Fibroblast of lung (primary cell): ENCODE results near the gene GRIA1. TPM values are rescaled to one million over a fixed set of nuclear protein-coding genes. Genes with fewer than 3 reads are reported as not detected.

Source experiments
- DNase-seq, 2 donors: peaks; one replicate each; pipeline versions ENCODE4 v3.0.0 to v3.0.0-alpha.2; 2010; ENCODE audit warnings: low read depth in 2 of 2
- H2AFZ ChIP-seq: 2 replicates; pipeline ENCODE4 v1.5.1; 2012; ENCODE audit warnings: low read length, control low read depth, inconsistent platforms
- H3K27ac ChIP-seq: 2 replicates; pipeline ENCODE4 v1.5.1; 2011; ENCODE audit warnings: low read length, control low read depth; ENCODE audit not compliant: insufficient read depth
- H3K27me3 ChIP-seq: 2 replicates; pipeline ENCODE4 v1.5.1; 2011; ENCODE audit warnings: mild to moderate bottlenecking, low read length; ENCODE audit not compliant: control insufficient read depth, insufficient read depth
- H3K36me3 ChIP-seq: 2 replicates; pipeline ENCODE4 v1.5.1; 2011; ENCODE audit warnings: low read length; ENCODE audit not compliant: control insufficient read depth, insufficient read depth
- H3K4me1 ChIP-seq: 2 replicates; pipeline ENCODE4 v1.5.1; 2011; ENCODE audit warnings: low read length; ENCODE audit not compliant: control insufficient read depth, insufficient read depth; ENCODE audit errors: extremely low read depth
- H3K4me2 ChIP-seq: 2 replicates; pipeline ENCODE4 v1.5.1; 2011; ENCODE audit warnings: low read length, control low read depth; ENCODE audit not compliant: insufficient read depth; ENCODE audit errors: extremely low read depth
- H3K4me3 ChIP-seq, 4 experiments: fragments of 200-600 bp in 1 of 4; sonication (generic) in 1 of 4; replicated peaks in 1 of 4; 2 replicates each; pipeline ENCODE4 v1.5.1; 2011 to 2016; ENCODE audit warnings: low read length in 4 of 4, low read depth in 3 of 4, mild to moderate bottlenecking in 3 of 4, control low read depth in 2 of 4, inconsistent platforms in 1 of 4, mixed read lengths in 1 of 4; ENCODE audit not compliant: insufficient read depth in 1 of 4; ENCODE audit errors: control extremely low read depth in 1 of 4
- H3K79me2 ChIP-seq: 2 replicates; pipeline ENCODE4 v1.5.1; 2012; ENCODE audit warnings: mild to moderate bottlenecking, low read length, inconsistent platforms; ENCODE audit not compliant: control insufficient read depth, insufficient read depth
- H3K9ac ChIP-seq: 2 replicates; pipeline ENCODE4 v1.5.1; 2011; ENCODE audit warnings: mild to moderate bottlenecking, low read length, control low read depth; ENCODE audit not compliant: insufficient read depth
- H3K9me3 ChIP-seq: 2 replicates; pipeline ENCODE4 v1.5.1; 2012; ENCODE audit warnings: low read depth, low read length; ENCODE audit not compliant: control insufficient read depth, insufficient read depth
- H4K20me1 ChIP-seq: 2 replicates; pipeline ENCODE4 v1.5.1; 2011; ENCODE audit warnings: low read length; ENCODE audit not compliant: control insufficient read depth, insufficient read depth; ENCODE audit errors: extremely low read depth
- EZH2 ChIP-seq: IDR thresholded peaks from 2 replicates; pipeline ENCODE4 v1.5.1; 2012; ENCODE audit warnings: low read length, control low read depth, mild to moderate bottlenecking; ENCODE audit errors: missing control alignments
- polyA plus RNA-seq, 2 donors: library from polyadenylated mRNA; depleted of rRNA in 1 of 2; stranded (reverse) in 1 of 2; unstranded in 1 of 2; fragments of >200 nt; gene quantifications; 2 replicates each; pipeline ENCODE4 v1.2.1, GENCODE V29; 2011 to 2012; ENCODE audit warnings: missing spikeins in 1 of 2
- total RNA-seq: library from RNA; depleted of rRNA; stranded (reverse); fragments of >200 nt; gene quantifications from 2 replicates; pipeline ENCODE4 v1.2.1, GENCODE V29; 2014
- TF ChIP-seq, protein P1 (sequence below), 2 donors: IDR thresholded peaks in 1 of 2; conservative IDR thresholded peaks in 1 of 2; 1 replicate in 1 of 2; 2 replicates in 1 of 2; pipeline ENCODE4 v1.5.1; 2011 to 2012; ENCODE audit warnings: low read length in 2 of 2, control low read depth in 1 of 2, inconsistent platforms in 1 of 2, low read depth in 1 of 2, mild to moderate bottlenecking in 1 of 2

The GRIA1 gene
- total and polyA plus RNA-seq, 2 donors (not counting 1 experiment from before 2014, with no cell fraction given), result 2.0 to 4.5 TPM

GRCh38 chr5:153555420-153556114 lies 65.1 kb downstream of the GRIA1 start:
- Histone ChIP-seq H3K9me3 (no peaks in the 10 kb centered on the region), H3K4me2 (peak overlapping the region; percentile 4), H3K27ac (no peak overlapping the region), H3K9ac (no peak overlapping the region), H3K4me3 (no peak overlapping the region), H3K79me2 (no peaks in the 10 kb centered on the region), H4K20me1 (no peaks in the 10 kb centered on the region), H2AFZ (peak overlapping the region; percentile 27), H3K4me1 (peaks cover 11% of the 10 kb centered on the region), H3K27me3 (no peaks in the 10 kb centered on the region), H3K36me3 (no peaks in the 10 kb centered on the region)
- TF ChIP-seq, protein P1, sequence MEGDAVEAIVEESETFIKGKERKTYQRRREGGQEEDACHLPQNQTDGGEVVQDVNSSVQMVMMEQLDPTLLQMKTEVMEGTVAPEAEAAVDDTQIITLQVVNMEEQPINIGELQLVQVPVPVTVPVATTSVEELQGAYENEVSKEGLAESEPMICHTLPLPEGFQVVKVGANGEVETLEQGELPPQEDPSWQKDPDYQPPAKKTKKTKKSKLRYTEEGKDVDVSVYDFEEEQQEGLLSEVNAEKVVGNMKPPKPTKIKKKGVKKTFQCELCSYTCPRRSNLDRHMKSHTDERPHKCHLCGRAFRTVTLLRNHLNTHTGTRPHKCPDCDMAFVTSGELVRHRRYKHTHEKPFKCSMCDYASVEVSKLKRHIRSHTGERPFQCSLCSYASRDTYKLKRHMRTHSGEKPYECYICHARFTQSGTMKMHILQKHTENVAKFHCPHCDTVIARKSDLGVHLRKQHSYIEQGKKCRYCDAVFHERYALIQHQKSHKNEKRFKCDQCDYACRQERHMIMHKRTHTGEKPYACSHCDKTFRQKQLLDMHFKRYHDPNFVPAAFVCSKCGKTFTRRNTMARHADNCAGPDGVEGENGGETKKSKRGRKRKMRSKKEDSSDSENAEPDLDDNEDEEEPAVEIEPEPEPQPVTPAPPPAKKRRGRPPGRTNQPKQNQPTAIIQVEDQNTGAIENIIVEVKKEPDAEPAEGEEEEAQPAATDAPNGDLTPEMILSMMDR (conservative IDR thresholded peaks at IDR 0.05 in 1 of 2, IDR thresholded peaks at IDR 0.05 in 1 of 2; ENCODE audit: low read depth in 1 of 2, low read length in 2 of 2), result no peak
- no peak for TF ChIP-seq EZH2
- peak in 1 of 2 donors; percentile 18 for DNase-seq

DNA sequence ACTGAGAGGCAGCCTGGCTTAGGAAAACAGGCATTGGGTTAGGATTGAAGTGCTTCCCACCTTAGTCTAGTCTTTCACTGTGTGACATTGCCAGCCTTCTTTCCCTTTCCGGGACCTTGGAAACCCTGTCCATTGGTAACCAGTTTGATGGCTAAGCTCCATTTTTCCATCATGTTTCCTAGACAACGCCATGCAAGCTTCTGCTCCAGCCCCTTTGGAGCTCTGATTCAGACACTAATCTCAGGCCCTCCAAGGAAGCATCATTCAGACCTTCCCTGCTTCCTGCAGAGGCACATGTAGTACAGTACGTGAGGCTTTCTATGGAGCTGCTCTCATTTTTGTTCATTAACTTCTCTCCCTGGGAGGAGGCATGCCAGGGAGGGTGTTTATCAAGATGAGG lies 68.5 kb downstream of the GRIA1 start:
- Histone ChIP-seq H3K36me3 (no peaks in the 10 kb centered on the region), H3K79me2 (no peaks in the 10 kb centered on the region), H3K4me3 (no peak overlapping the region), H3K4me2 (no peak overlapping the region), H4K20me1 (no peaks in the 10 kb centered on the region), H3K9ac (no peak overlapping the region), H3K9me3 (no peaks in the 10 kb centered on the region), H3K27me3 (no peaks in the 10 kb centered on the region), H3K4me1 (peaks cover 6% of the 10 kb centered on the region), H3K27ac (no peak overlapping the region), H2AFZ (no peak overlapping the region)
- DNase-seq, result no peak
- TF ChIP-seq, protein P1 (conservative IDR thresholded peaks at IDR 0.05 in 1 of 2, IDR thresholded peaks at IDR 0.05 in 1 of 2; ENCODE audit: low read depth in 1 of 2, low read length in 2 of 2), result no peak
- no peak for TF ChIP-seq EZH2

DNA sequence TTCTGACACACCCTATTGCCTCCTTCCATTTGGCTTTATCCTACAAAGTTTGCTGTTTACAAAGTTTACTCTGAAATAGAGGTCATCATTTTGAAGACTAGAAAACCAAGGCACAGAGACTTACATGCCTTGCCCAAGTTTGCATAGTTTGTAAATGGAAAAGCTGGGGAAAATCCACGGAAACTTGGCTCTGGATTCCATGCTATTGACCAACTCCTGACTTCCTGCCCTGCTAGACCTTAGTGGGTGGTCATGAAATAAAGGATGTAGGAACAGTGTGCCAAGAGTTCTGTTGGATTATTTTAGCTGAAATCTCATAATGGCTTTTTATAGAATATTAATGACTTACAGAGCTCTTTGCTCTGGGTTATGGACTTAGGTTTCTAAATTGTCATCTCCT lies 69.5 kb downstream of the GRIA1 start:
- Histone ChIP-seq H3K4me3 (no peak overlapping the region), H3K36me3 (no peaks in the 10 kb centered on the region), H3K79me2 (no peaks in the 10 kb centered on the region), H3K27ac (no peak overlapping the region), H3K27me3 (no peaks in the 10 kb centered on the region), H3K4me2 (no peak overlapping the region), H3K9me3 (no peaks in the 10 kb centered on the region), H3K9ac (no peak overlapping the region), H4K20me1 (no peaks in the 10 kb centered on the region), H3K4me1 (peaks cover 6% of the 10 kb centered on the region), H2AFZ (no peak overlapping the region)
- TF ChIP-seq, protein P1 (conservative IDR thresholded peaks at IDR 0.05 in 1 of 2, IDR thresholded peaks at IDR 0.05 in 1 of 2; ENCODE audit: low read depth in 1 of 2, low read length in 2 of 2), result no peak
- DNase-seq, result peak; percentile 22 to 44
